Measurements from ENCODE around the gene EEPD1. TPM values are rescaled to one million over a fixed set of nuclear protein-coding genes. Genes with fewer than 3 reads are reported as not detected.
A peak's percentile ranks its signal among the peaks of the same experiment; 100 is the strongest.
"Not testable (repeated sequence)": the region's sequence is repeated elsewhere in the genome, so short reads cannot be mapped to it uniquely, and the experiment has no call there.

The EEPD1 gene
- total RNA-seq, 1 donor, result 5.2 TPM

DNA sequence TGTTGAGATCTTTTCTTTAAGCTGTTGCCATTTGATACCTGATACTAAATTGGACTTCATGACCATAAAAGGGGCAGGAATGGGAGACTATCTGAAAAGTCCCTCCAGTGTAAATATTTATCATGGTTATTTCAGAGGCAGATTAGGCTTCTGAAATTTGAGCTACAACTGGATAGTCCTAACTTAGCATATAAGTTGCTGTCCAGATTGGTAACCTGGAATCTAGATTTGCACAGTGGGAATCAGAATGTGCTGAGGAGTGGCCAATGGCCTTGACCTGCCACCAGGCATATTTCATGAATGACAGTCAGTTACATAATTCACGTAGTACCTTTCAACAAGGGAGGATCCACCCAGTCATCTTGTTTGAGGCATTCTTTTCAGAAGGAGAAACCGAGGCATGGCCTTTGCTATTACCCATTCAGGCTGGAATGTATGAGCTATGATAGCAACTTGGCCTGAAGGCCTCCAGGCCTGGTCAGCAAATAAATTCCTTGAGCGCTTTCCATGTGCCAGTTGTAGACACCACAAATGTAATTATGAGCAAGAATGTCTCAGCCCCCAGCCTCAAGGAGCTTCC, 80.0 kb downstream of the EEPD1 start:
- TF ChIP-seq, protein P1, sequence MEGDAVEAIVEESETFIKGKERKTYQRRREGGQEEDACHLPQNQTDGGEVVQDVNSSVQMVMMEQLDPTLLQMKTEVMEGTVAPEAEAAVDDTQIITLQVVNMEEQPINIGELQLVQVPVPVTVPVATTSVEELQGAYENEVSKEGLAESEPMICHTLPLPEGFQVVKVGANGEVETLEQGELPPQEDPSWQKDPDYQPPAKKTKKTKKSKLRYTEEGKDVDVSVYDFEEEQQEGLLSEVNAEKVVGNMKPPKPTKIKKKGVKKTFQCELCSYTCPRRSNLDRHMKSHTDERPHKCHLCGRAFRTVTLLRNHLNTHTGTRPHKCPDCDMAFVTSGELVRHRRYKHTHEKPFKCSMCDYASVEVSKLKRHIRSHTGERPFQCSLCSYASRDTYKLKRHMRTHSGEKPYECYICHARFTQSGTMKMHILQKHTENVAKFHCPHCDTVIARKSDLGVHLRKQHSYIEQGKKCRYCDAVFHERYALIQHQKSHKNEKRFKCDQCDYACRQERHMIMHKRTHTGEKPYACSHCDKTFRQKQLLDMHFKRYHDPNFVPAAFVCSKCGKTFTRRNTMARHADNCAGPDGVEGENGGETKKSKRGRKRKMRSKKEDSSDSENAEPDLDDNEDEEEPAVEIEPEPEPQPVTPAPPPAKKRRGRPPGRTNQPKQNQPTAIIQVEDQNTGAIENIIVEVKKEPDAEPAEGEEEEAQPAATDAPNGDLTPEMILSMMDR (IDR thresholded peaks at IDR 0.05; ENCODE audit: insufficient read depth, low read depth, low read length), result no peak
- H3K4me3 ChIP-seq (ENCODE audit: low read depth, low read length), result no peak overlapping the region
- peak; percentile 41 for DNase-seq (ENCODE audit: low read depth)

- DNase-seq (ENCODE audit: low read depth), result no peak
- H3K4me3 ChIP-seq (ENCODE audit: low read depth, low read length), result no peak overlapping the region
- TF ChIP-seq, protein P1 (IDR thresholded peaks at IDR 0.05; ENCODE audit: insufficient read depth, low read depth, low read length), result no peak
Observed at GRCh38 chr7:36236073-36236472, 83.0 kb downstream of the EEPD1 start.

DNA sequence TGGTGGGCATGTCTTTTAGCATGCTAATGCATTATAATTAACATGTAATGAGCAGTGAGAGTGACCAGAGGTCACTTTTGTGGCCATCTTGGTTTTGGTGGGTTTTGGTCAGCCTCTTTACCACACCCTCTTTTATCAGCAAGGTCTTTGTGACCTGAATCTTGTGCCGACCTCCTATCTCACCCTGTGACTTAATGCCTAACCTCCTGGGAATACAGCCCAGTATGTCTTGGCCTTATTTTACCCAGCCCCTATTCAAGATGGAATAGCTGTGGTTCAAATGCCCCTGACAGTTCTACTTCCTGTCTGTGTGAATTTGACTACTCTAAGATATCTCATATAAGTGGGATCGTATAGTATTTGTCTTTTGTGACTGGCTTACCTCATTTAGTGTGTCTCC, 85.1 kb downstream of the EEPD1 start:
- TF ChIP-seq, protein P1 (IDR thresholded peaks at IDR 0.05; ENCODE audit: insufficient read depth, low read depth, low read length), result no peak
- DNase-seq (ENCODE audit: low read depth), result no peak
- H3K4me3 ChIP-seq (ENCODE audit: low read depth, low read length), result no peak overlapping the region

GRCh38 chr7:36243356-36243755, 90.3 kb downstream of the EEPD1 start:
- not testable (repeated sequence) for H3K4me3 ChIP-seq (ENCODE audit: low read depth, low read length); DNase-seq (ENCODE audit: low read depth)

DNA sequence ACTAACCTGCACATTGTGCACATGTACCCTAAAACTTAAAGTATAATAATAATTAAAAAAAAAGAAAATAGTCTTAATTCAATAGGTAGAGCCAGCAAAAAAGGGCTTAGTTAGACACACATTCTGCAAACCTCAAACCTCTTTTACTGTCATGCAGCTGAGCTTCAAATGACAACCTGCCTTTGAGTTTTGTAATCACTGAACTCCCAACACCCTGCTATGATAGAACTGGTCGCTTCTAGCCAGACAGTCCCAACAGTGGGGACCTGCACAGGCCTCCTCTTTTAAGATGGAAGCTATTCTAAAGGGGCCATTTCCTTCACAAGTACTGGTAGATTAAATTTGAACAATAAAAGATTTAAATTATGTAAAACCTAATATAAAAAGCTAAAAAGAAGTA, 90.9 kb downstream of the EEPD1 start:
- not testable (repeated sequence) for DNase-seq (ENCODE audit: low read depth)

DNA sequence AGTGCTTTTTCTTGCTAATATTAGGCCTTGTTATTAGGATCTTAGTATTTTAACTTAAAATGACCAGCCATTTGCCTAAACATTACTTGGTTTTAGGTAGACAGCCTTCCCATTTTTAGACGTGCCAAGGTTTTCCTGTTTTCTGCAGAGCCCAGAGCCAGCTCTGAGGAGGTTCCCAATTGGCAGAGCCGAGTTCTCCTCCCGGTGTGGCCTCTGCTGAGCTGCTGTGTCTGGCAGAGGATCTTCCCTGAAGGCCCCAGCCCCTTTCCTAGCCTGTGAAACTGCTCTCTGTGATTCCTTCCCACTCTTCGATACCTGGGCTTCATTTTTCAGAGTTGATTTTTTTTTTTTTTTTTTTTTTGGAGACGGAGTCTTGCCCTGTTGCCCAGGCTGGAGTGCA, 91.4 kb downstream of the EEPD1 start:
- no peak for DNase-seq (ENCODE audit: low read depth)
- no peak overlapping the region for H3K4me3 ChIP-seq (ENCODE audit: low read depth, low read length)
- TF ChIP-seq, protein P1 (IDR thresholded peaks at IDR 0.05; ENCODE audit: insufficient read depth, low read depth, low read length), result no peak

More for the DNA sequence above, 90.9 kb downstream of the EEPD1 start:
- H3K4me3 ChIP-seq (ENCODE audit: low read depth, low read length), result not testable (repeated sequence)

GRCh38 chr7:36245684-36246299, 92.7 kb downstream of the EEPD1 start:
- TF ChIP-seq, protein P1 (IDR thresholded peaks at IDR 0.05; ENCODE audit: insufficient read depth, low read depth, low read length), result no peak

GRCh38 chr7:36249091-36249490, 96.0 kb downstream of the EEPD1 start:
- DNase-seq (ENCODE audit: low read depth), result no peak
- no peak overlapping the region for H3K4me3 ChIP-seq (ENCODE audit: low read depth, low read length)
- TF ChIP-seq, protein P1 (IDR thresholded peaks at IDR 0.05; ENCODE audit: insufficient read depth, low read depth, low read length), result no peak

More at GRCh38 chr7:36245684-36246299, 92.7 kb downstream of the EEPD1 start:
- no peak for DNase-seq (ENCODE audit: low read depth)
- no peak overlapping the region for H3K4me3 ChIP-seq (ENCODE audit: low read depth, low read length)

Measured in fibroblast of villous mesenchyme (primary cell).